RPMI7951 (cell line): ENCODE data around the gene PCDH15. TPM values are rescaled to one million over a fixed set of nuclear protein-coding genes. Genes with fewer than 3 reads are reported as not detected.

Experiments used
- DNase-seq: peaks from one replicate; pipeline ENCODE4 v3.0.0-alpha.2; 2012; ENCODE audit warnings: low read depth
- total RNA-seq: library from RNA; depleted of rRNA; stranded (reverse); fragments of >200 nt; shearing (Covaris generic); gene quantifications from 2 replicates; pipeline ENCODE4 v1.2.3, GENCODE V29; 2014

The PCDH15 gene
- total RNA-seq, 1 experiment from 2014 or later, result not detected

GRCh38 chr10:54131833-54132232 is 669.2 kb downstream of the PCDH15 start:
- DNase-seq, result no peak

DNA sequence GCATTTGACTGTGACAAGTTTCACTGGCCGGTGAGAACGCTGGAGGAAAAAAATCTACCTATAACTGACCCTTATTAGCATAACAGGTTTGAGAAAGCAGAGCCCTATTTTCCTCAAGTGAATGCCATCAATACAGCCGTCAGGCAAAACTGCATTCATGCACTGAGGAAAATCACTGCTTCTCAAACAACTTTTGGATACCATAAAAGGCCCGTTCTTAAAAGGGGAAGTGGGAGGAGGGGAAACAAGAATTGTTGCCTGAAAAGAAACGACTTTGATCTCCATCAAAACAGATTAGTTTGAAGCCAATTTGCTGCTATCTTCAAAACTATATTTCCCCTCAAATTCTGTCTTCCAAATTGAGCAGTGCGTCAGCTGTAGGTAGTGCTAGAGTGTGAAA is 670.6 kb downstream of the PCDH15 start:
- DNase-seq, result no peak

- DNase-seq, result no peak
Observed at GRCh38 chr10:54125098-54125747, 675.8 kb downstream of the PCDH15 start.

GRCh38 chr10:54124209-54124885 is 676.7 kb downstream of the PCDH15 start:
- no peak for DNase-seq

DNA sequence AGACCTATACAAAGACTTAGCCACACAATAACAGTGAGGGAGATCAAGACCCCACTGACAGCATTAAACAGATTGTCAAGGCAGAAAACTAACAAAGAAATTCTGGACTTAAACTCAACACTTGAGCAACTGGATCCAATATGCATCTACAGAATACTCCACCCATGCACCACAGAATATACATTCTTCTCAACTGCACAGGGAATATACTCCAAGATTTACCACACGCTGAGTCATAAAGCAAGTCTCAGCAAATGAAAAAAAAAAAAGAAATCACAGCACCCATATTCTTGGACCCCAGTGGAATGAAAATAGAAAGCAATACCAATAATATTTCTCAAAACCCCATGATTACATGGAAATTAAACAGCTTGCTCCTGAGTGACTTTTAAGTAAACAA is 680.2 kb downstream of the PCDH15 start:
- no peak for DNase-seq

GRCh38 chr10:54108961-54109360 is 692.1 kb downstream of the PCDH15 start:
- DNase-seq, result no peak

DNA sequence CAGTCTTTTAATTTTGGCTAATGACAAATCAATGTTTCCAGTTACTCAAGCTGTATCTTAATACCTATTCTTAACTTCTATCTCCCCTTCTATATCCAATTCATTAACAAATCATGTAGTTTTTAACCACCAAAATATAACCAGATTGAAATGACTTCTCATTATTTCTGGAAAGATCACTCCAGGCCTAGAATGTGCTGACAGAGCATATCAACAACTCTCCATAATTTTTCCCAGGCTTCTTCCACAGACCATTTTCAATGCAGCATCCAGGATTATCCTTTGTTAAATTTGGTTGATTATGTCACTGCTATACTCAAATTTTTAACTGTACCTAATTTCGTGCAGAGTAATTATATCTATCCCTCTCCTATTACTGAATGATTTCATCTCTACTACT is 704.1 kb downstream of the PCDH15 start:
- DNase-seq, result no peak

DNA sequence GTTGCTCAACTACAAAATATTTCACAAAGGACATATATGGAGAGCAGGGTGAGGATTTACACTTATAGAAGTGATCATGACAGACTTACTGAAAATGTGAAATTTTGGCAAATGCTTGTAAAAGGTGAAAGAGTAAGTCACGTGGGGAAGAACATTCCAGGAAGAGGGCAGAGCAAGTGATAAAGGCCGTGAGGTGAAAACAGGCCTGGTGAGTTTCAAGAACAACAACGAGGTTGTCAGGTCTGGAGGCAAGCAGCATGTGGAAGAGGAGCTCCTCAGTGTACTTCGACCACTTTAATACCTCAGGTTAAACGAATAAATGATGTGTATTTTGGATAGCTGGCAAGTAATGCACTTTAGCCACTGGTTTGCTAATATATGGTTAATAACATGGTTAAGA is 706.7 kb downstream of the PCDH15 start:
- no peak for DNase-seq

DNA sequence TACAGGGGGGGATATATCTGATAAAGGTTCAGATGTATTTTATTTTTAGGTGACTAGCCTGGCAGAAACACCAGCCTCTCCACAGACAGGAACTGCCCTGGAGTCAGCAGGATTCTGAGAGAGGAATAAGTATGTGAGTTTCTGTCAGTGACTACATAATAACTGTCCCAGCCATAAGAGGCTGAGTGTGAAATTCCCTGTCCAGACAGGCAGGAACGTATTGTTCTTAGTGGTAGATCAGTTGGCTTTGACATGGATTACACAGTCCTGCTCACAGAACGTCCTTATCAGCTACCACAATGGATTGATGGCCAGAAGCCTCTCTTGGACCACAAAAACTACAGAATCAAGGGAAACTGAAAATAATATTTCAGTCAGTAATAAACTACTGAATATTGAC is 709.8 kb downstream of the PCDH15 start:
- no peak for DNase-seq

DNA sequence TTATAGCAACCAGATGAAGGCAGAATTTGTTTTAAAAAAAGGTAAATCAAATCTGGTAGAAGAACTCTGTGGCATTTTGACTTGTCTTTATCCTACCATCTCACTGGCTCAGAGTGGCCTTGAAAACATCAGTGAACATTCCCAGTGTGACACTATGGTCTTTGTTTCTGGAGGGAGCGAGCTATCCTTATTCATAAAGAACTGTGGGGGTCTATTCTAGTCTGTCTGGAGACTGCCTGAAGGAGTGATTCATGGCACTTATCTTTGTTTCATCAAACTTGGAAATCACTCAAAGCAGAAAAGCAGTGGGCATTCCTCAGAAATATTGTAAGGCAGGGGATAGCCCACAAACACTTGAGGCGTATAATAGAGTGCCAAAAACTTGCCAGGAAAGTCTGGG is 719.1 kb downstream of the PCDH15 start:
- DNase-seq, result no peak

GRCh38 chr10:54067361-54067760 is 733.7 kb downstream of the PCDH15 start:
- DNase-seq, result no peak

DNA sequence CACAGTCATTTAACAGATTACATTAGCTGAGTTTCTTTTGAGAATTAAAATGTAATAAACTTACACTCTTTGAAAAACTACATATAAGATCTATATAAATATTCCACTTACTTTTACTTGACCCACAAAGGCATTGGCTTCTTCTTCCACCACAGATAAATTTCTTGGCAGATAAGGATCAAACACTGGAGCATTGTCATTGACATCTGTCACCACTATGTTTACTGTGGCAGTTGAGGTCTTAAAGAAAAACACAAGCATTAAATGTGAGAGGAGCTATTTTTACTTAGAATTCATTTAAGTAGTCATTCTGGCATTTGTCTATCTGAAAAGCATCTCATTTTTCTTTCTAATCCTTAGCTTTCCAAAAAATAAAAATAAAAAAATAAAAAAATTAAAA is 734.4 kb downstream of the PCDH15 start:
- DNase-seq, result no peak

DNA sequence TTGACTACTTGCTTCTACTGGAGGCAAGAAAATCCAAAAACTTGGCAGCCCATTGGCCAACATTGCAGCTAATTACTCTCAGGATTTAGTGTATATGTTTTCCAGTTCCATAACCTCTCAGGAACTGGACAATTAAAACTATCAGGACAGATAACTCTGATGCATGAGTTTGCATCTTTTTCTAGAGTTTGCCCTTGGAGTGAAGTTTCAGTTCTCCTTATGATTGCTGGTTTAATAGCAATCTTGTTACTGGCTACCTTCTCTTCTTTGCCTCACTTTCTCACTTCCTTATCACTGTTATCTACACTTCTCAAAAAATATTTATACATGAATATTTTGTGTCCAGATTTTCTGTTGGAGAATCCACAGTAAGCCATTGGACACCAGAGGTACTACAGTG is 735.9 kb downstream of the PCDH15 start:
- DNase-seq, result no peak

DNA sequence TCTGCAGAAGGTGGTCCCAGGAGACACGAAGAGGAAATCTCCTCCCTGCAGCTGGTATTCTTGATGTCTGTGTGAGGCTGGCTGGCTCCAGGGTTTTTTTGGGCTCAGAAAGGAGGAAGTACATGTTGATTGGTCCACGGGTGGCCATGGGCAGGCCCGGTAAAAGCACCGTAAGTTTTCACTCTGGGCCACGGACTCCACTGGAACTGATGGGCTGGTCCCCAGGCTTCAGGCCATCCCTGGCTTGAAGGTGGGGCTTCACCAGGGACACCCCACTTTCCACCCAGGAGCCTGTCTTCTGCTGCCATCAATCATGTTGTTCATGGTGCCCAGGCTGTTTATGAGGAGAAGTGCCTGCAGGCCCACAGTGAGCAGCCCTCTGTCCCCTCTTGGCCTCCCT is 736.8 kb downstream of the PCDH15 start:
- no peak for DNase-seq

- DNase-seq, result no peak
Observed at GRCh38 chr10:54063514-54063913, 737.5 kb downstream of the PCDH15 start.

DNA sequence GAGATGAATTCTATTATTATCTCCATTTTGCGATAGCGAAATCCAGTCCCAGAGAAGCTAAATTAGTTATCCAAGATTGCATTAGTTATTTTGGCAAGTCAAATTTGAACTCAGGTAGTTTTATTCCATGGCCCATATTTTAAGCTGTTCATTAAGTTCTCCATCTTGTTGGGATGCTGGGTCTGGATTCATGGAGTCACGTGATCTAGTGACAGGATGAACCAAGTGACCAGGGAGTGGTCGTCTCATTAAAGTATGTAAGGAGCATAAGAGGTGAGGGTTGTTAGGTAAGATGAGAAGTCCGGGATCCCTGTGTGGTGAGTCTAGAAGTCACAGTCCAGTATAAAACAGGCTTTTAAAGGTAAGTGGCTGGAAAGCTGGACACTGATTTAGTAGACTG is 740.5 kb downstream of the PCDH15 start:
- no peak for DNase-seq

DNA sequence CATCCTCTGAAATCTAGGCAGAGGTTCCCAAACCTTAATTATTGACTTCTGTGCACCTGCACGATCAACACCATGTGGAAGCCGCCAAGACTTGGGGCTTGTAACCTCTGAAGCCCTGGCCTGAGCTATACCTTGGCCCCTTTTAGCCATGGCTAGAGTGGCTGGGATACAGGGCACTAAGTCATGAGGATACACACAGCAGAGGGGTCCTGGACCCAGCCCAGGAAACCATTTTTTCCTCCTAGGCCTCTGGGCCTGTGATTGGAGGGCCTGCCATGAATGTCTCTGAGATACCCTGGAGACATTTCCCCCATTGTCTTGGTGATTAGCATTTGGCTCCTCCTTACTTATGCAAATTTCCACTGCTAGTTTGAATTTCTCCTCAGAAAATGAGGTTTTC is 743.7 kb downstream of the PCDH15 start:
- no peak for DNase-seq

- no peak for DNase-seq
Observed at GRCh38 chr10:54026340-54026739, 774.7 kb downstream of the PCDH15 start.

DNA sequence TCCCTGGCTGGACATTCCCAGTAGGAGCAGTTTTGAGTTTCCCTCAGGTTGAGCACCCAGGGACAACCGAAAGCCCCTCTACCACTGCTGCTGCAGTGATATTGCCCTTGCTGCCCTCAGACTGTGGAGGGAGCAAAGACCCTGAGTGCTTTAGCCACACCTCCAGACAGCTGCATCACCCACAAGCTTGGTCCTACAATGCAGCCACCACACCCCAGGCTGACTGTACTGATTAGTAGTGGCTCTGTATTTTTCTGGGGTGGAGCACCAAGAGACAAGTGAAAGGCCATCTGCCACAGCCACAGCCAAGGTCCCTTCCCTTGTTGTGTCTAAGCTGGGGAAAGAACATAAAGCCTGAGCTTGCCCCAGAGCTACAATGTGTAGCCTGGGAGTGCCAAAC is 789.9 kb downstream of the PCDH15 start:
- no peak for DNase-seq

GRCh38 chr10:54010337-54010933 is 790.6 kb downstream of the PCDH15 start:
- DNase-seq, result no peak

GRCh38 chr10:54009672-54010071 is 791.4 kb downstream of the PCDH15 start:
- DNase-seq, result no peak

DNA sequence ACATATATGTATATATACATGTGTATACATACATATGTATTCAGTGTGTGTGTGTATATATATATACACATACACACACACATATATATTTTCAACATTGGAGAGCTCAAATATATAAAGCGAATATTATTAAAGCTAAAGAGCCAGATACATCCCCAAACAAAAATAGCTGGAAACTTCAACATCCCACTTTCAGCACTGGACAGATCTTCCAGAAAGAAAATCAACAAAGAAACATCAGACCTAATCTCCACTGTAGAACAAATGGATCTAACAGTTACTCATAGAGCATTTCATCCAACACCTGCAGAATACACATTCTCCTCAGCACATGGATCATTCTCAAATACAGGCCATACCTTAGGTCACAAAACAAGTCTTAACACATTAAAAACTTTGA is 799.0 kb downstream of the PCDH15 start:
- no peak for DNase-seq

- no peak for DNase-seq
Observed at GRCh38 chr10:53997953-53998352, 803.1 kb downstream of the PCDH15 start.
